OCI-LY3 (cell line): ENCODE results near the gene ZBTB3.

Experiments
- H2AFZ ChIP-seq: fragments of 200-600, 300-600 bp; shearing (Covaris generic); 2 replicates; pipeline ENCODE4 v1.6.0; 2014; ENCODE audit warnings: antibody characterized with exemption, low read depth, low read length
- H3K27ac ChIP-seq: fragments of 200-600, 300-600 bp; sonication (generic); 2 replicates; pipeline ENCODE4 v1.5.1; 2014; ENCODE audit warnings: mild to moderate bottlenecking, low read length, moderate library complexity, mixed read lengths
- H3K27me3 ChIP-seq: fragments of 200-600, 300-600 bp; sonication (generic); 2 replicates; pipeline ENCODE4 v1.6.1; 2014; ENCODE audit warnings: low read depth, low read length, mixed read lengths
- H3K36me3 ChIP-seq: fragments of 200-600, 300-600 bp; sonication (generic); replicated peaks from 2 replicates; pipeline ENCODE3; 2014; ENCODE audit warnings: low read depth, low read length, mixed read lengths
- H3K4me1 ChIP-seq: fragments of 300-600, 200-600 bp; sonication (generic); 2 replicates; pipeline ENCODE4 v1.6.1; 2014; ENCODE audit warnings: low read length, mixed read lengths
- H3K4me2 ChIP-seq: fragments of 200-600, 300-600 bp; sonication (generic); 2 replicates; pipeline ENCODE4 v1.6.1; 2014; ENCODE audit warnings: low read length, mixed read lengths
- H3K4me3 ChIP-seq: fragments of 300-600, 200-600 bp; sonication (generic); 2 replicates; pipeline ENCODE4 v1.5.1; 2014; ENCODE audit warnings: antibody characterized with exemption, mild to moderate bottlenecking, low read length, moderate library complexity
- H3K79me2 ChIP-seq: fragments of 300-600, 200-600 bp; shearing (Covaris generic); 2 replicates; pipeline ENCODE4 v1.6.1; 2014; ENCODE audit warnings: mild to moderate bottlenecking, low read length, mixed read lengths
- H3K9ac ChIP-seq: fragments of 300-600, 200-600 bp; shearing (Covaris generic); 2 replicates; pipeline ENCODE4 v1.6.0; 2014; ENCODE audit warnings: mild to moderate bottlenecking, low read length, moderate library complexity
- H3K9me3 ChIP-seq: fragments of 200-600, 300-600 bp; shearing (Covaris generic); 2 replicates; pipeline ENCODE4 v1.6.1; 2014; ENCODE audit warnings: low read length, mixed read lengths; ENCODE audit not compliant: insufficient read depth
- H4K20me1 ChIP-seq: fragments of 200-600, 300-600 bp; sonication (generic); 2 replicates; pipeline ENCODE4 v1.6.1; 2016; ENCODE audit warnings: low read length, mixed read lengths; ENCODE audit not compliant: insufficient read depth
- CTCF ChIP-seq: fragments of 200-600, 300-600 bp; sonication (generic); IDR thresholded peaks from 2 replicates; pipeline ENCODE4 v1.5.1; 2014; ENCODE audit warnings: antibody characterized with exemption, low read length, low read depth
- EZH2phosphoT487 ChIP-seq: fragments of 200-600 bp; shearing (Covaris generic); IDR thresholded peaks from 2 replicates; pipeline ENCODE4 v1.6.1; 2018; ENCODE audit warnings: antibody characterized with exemption, mixed run types, low read depth

Gene ZBTB3

GRCh38 chr11:62753736-62754603 lies at the start of gene ZBTB3:
Gene ZBTB3, minus strand, starts transcription at chr11:62754160. Its CDS starts 496 bp downstream, at chr11:62753664.
- H3K9ac ChIP-seq = peak within 1 kb of the TSS; percentile 71
- no peaks in the 10 kb centered on the region for H3K79me2 ChIP-seq
- H3K4me1 ChIP-seq = peaks cover 8% of the 10 kb centered on the region

GRCh38 chr11:62801071-62801470 lies 47.1 kb upstream of the ZBTB3 start:
- Histone ChIP-seq H3K27me3 (no peaks in the 10 kb centered on the region), H3K36me3 (peaks cover 58% of the 10 kb centered on the region)

More at GRCh38 chr11:62753736-62754603, at the start of gene ZBTB3:
- H3K36me3 ChIP-seq = peaks cover 9% of the 10 kb centered on the region
- H2AFZ ChIP-seq = peak within 1 kb of the TSS; percentile 94
- peak within 1 kb of the TSS; percentile 81 for H3K4me2 ChIP-seq
- H3K27ac ChIP-seq = peak within 1 kb of the TSS; percentile 60
- TF ChIP-seq CTCF (no peak), EZH2phosphoT487 (no peak)
- no peaks in the 10 kb centered on the region for H3K9me3 ChIP-seq
- H4K20me1 ChIP-seq = no peaks in the 10 kb centered on the region
- no peaks in the 10 kb centered on the region for H3K27me3 ChIP-seq
- peak within 1 kb of the TSS; percentile 78 for H3K4me3 ChIP-seq

GRCh38 chr11:62799486-62799885 lies 45.5 kb upstream of the ZBTB3 start:
- H4K20me1 ChIP-seq = peaks cover 9% of the 10 kb centered on the region

More at GRCh38 chr11:62801071-62801470, 47.1 kb upstream of the ZBTB3 start:
- H3K4me3 ChIP-seq = no peak overlapping the region
- H2AFZ ChIP-seq = no peak overlapping the region
- no peak overlapping the region for H3K9ac ChIP-seq
- H3K79me2 ChIP-seq = peaks cover 26% of the 10 kb centered on the region
- no peaks in the 10 kb centered on the region for H3K9me3 ChIP-seq
- H4K20me1 ChIP-seq = peaks cover 12% of the 10 kb centered on the region
- no peak overlapping the region for H3K4me2 ChIP-seq
- TF ChIP-seq EZH2phosphoT487 (no peak), CTCF (no peak)
- H3K27ac ChIP-seq = no peak overlapping the region
- peaks cover 21% of the 10 kb centered on the region for H3K4me1 ChIP-seq

More at GRCh38 chr11:62799486-62799885, 45.5 kb upstream of the ZBTB3 start:
- H3K9ac ChIP-seq = no peak overlapping the region
- H2AFZ ChIP-seq = no peak overlapping the region
- TF ChIP-seq CTCF (no peak), EZH2phosphoT487 (no peak)
- H3K27me3 ChIP-seq = no peaks in the 10 kb centered on the region
- peaks cover 71% of the 10 kb centered on the region for H3K36me3 ChIP-seq
- peaks cover 20% of the 10 kb centered on the region for H3K4me1 ChIP-seq
- no peak overlapping the region for H3K27ac ChIP-seq
- H3K4me3 ChIP-seq = no peak overlapping the region
- no peaks in the 10 kb centered on the region for H3K9me3 ChIP-seq
- H3K4me2 ChIP-seq = no peak overlapping the region
- peaks cover 18% of the 10 kb centered on the region for H3K79me2 ChIP-seq
